OCI-LY1 (cell line): ENCODE results near the gene GPR62.
A peak's percentile ranks its signal among the peaks of the same experiment; 100 is the strongest.

Experiments used
- H2AFZ ChIP-seq: fragments of 200-600 bp; sonication (generic), shearing (Covaris generic); 2 replicates; pipeline ENCODE4 v1.6.0; 2014; ENCODE audit warnings: antibody characterized with exemption, mild to moderate bottlenecking, low read length
- H3F3A ChIP-seq: fragments of 200-600 bp; sonication (generic), shearing (Covaris generic); 2 replicates; pipeline ENCODE4 v1.6.0; 2014; ENCODE audit warnings: mild to moderate bottlenecking, antibody characterized with exemption, low read length, moderate library complexity; ENCODE audit not compliant: insufficient read depth
- H3K27ac ChIP-seq: fragments of 200-600 bp; sonication (generic); 2 replicates; pipeline ENCODE4 v1.5.1; 2014; ENCODE audit warnings: low read length, mixed run types, mild to moderate bottlenecking, low read depth; ENCODE audit not compliant: poor library complexity, severe bottlenecking
- H3K27me3 ChIP-seq: fragments of 200-600 bp; sonication (generic); 2 replicates; pipeline ENCODE4 v1.6.0; 2014; ENCODE audit warnings: antibody characterized with exemption, mild to moderate bottlenecking, low read length, moderate library complexity; ENCODE audit not compliant: insufficient read depth
- H3K36me3 ChIP-seq: fragments of 200-600 bp; sonication (generic); 2 replicates; pipeline ENCODE4 v1.6.1; 2014; ENCODE audit warnings: mild to moderate bottlenecking, antibody characterized with exemption, low read length, moderate library complexity, mixed read lengths; ENCODE audit not compliant: insufficient read depth
- H3K4me1 ChIP-seq: fragments of 200-600 bp; sonication (generic); 2 replicates; pipeline ENCODE4 v1.5.1; 2014; ENCODE audit warnings: mild to moderate bottlenecking, low read length, moderate library complexity; ENCODE audit not compliant: insufficient read depth, severe bottlenecking
- H3K4me2 ChIP-seq: fragments of 200-600 bp; sonication (generic), shearing (Covaris generic); 2 replicates; pipeline ENCODE4 v1.6.1; 2014; ENCODE audit warnings: low read length
- H3K4me3 ChIP-seq: fragments of 200-600 bp; sonication (generic); 2 replicates; pipeline ENCODE4 v1.5.1; 2014; ENCODE audit warnings: low read length, low read depth, mild to moderate bottlenecking, mixed read lengths; ENCODE audit not compliant: poor library complexity, severe bottlenecking
- H3K79me2 ChIP-seq: fragments of 200-600 bp; shearing (Covaris generic); 2 replicates; pipeline ENCODE4 v1.6.1; 2016; ENCODE audit warnings: mixed run types, low read length, mixed read lengths; ENCODE audit not compliant: insufficient read depth
- H3K9ac ChIP-seq: fragments of 200-600 bp; sonication (generic), shearing (Covaris generic); 2 replicates; pipeline ENCODE4 v1.6.1; 2014; ENCODE audit warnings: mild to moderate bottlenecking, low read length, mixed read lengths
- H3K9me2 ChIP-seq: fragments of 200-600 bp; sonication (generic), shearing (Covaris generic); 2 replicates; pipeline ENCODE4 v1.6.1; 2014; ENCODE audit warnings: low read depth, mild to moderate bottlenecking, low read length, mixed read lengths
- H3K9me3 ChIP-seq: fragments of 200-600 bp; shearing (Covaris generic); 2 replicates; pipeline ENCODE4 v1.6.1; 2014; ENCODE audit warnings: low read length, mixed read lengths
- H4K20me1 ChIP-seq: fragments of 200-600 bp; sonication (generic), shearing (Covaris generic); 2 replicates; pipeline ENCODE4 v1.6.0; 2016; ENCODE audit warnings: mild to moderate bottlenecking, low read length; ENCODE audit not compliant: insufficient read depth
- EZH2 ChIP-seq: fragments of 200-600 bp; sonication (generic), shearing (Covaris generic); IDR thresholded peaks from 2 replicates; pipeline ENCODE4 v1.8.0; 2017; ENCODE audit warnings: borderline replicate concordance, mixed run types, mild to moderate bottlenecking, antibody characterized with exemption, low read length, moderate library complexity, mixed read lengths
- TF ChIP-seq, protein P1 (sequence below): fragments of 200-600 bp; sonication (generic), shearing (Covaris generic); IDR thresholded peaks from 2 replicates; pipeline ENCODE4 v1.5.1; 2017; ENCODE audit warnings: mild to moderate bottlenecking, antibody characterized with exemption, low read length, moderate library complexity, mixed read lengths

GPR62 gene

DNA sequence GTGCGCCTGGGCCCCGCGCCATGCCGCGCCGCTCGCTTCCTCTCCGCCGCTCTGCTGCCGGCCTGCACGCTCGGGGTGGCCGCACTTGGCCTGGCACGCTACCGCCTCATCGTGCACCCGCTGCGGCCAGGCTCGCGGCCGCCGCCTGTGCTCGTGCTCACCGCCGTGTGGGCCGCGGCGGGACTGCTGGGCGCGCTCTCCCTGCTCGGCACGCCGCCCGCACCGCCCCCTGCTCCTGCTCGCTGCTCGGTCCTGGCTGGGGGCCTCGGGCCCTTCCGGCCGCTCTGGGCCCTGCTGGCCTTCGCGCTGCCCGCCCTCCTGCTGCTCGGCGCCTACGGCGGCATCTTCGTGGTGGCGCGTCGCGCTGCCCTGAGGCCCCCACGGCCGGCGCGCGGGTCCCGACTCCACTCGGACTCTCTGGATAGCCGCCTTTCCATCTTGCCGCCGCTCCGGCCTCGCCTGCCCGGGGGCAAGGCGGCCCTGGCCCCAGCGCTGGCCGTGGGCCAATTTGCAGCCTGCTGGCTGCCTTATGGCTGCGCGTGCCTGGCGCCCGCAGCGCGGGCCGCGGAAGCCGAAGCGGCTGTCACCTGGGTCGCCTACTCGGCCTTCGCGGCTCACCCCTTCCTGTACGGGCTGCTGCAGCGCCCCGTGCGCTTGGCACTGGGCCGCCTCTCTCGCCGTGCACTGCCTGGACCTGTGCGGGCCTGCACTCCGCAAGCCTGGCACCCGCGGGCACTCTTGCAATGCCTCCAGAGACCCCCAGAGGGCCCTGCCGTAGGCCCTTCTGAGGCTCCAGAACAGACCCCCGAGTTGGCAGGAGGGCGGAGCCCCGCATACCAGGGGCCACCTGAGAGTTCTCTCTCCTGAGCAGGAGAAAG lies 951 bp downstream of the GPR62 start:
- TF ChIP-seq, protein P1, sequence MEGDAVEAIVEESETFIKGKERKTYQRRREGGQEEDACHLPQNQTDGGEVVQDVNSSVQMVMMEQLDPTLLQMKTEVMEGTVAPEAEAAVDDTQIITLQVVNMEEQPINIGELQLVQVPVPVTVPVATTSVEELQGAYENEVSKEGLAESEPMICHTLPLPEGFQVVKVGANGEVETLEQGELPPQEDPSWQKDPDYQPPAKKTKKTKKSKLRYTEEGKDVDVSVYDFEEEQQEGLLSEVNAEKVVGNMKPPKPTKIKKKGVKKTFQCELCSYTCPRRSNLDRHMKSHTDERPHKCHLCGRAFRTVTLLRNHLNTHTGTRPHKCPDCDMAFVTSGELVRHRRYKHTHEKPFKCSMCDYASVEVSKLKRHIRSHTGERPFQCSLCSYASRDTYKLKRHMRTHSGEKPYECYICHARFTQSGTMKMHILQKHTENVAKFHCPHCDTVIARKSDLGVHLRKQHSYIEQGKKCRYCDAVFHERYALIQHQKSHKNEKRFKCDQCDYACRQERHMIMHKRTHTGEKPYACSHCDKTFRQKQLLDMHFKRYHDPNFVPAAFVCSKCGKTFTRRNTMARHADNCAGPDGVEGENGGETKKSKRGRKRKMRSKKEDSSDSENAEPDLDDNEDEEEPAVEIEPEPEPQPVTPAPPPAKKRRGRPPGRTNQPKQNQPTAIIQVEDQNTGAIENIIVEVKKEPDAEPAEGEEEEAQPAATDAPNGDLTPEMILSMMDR: peak; percentile 45
- no peak for TF ChIP-seq EZH2
- Histone ChIP-seq H3K9ac (no peak overlapping the region; the same call in 1 of the 2 replicates), H3K9me3 (no peaks in the 10 kb centered on the region), H3K36me3 (no peaks in the 10 kb centered on the region), H3K27ac (no peak overlapping the region), H3K4me1 (peaks cover 9% of the 10 kb centered on the region), H3K9me2 (no peaks in the 10 kb centered on the region), H2AFZ (no peak overlapping the region), H3K4me2 (peak overlapping the region; percentile 46), H4K20me1 (no peaks in the 10 kb centered on the region), H3K79me2 (no peaks in the 10 kb centered on the region), H3K4me3 (peak overlapping the region; percentile 35), H3F3A (no peaks in the 10 kb centered on the region), H3K27me3 (0 out of 2 replicates have a peak, but pooled peaks cover 3% of the 10 kb centered on the region)

DNA sequence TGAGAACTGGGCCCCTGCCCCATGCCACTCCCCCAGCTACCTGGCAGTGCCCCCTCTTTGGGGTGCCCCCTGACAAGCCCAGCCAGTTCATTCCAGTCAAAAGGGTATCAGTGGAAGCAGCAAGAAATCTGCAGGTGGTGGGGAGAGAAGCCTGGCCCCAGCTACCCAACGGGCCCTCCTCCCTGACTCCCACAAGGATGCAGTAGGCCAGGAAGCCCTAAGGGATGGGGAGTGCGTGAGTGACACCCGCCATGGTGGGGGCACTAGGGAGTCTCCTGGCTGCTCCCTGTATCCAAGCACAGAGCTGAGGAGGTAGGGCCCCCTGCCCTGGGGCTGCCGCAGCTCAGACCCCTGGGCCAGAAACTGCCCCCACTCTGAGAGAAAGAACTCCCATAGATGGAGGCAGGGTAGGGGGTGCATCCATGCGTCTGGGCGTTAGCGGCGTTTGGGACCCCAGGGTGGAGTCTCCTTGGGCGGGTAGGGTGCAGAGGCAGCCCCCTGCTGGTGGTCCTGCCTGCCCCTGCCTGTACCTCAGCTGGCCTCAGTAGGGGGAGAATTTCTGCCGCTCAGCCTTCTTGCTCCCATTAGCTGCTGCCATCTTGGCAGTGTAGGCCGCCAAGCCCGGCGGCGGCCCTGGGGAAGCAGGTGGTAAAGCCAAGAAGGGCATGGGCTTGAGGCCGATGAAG lies 2.5 kb downstream of the GPR62 start:
- H3K4me3 ChIP-seq: no peak overlapping the region
- no peak overlapping the region for H2AFZ ChIP-seq
- H3K4me1 ChIP-seq: peaks cover 9% of the 10 kb centered on the region
- TF ChIP-seq, protein P1: no peak
- TF ChIP-seq EZH2: no peak
- no peaks in the 10 kb centered on the region for H3K9me3 ChIP-seq
- H3K27me3 ChIP-seq: 0 out of 2 replicates have a peak, but pooled peaks cover 3% of the 10 kb centered on the region
- H4K20me1 ChIP-seq: no peaks in the 10 kb centered on the region
- no peaks in the 10 kb centered on the region for H3K9me2 ChIP-seq
- no peak overlapping the region for H3K9ac ChIP-seq
- H3K4me2 ChIP-seq: no peak overlapping the region
- no peaks in the 10 kb centered on the region for H3F3A ChIP-seq
- H3K79me2 ChIP-seq: no peaks in the 10 kb centered on the region
- no peaks in the 10 kb centered on the region for H3K36me3 ChIP-seq
- H3K27ac ChIP-seq: no peak overlapping the region

DNA sequence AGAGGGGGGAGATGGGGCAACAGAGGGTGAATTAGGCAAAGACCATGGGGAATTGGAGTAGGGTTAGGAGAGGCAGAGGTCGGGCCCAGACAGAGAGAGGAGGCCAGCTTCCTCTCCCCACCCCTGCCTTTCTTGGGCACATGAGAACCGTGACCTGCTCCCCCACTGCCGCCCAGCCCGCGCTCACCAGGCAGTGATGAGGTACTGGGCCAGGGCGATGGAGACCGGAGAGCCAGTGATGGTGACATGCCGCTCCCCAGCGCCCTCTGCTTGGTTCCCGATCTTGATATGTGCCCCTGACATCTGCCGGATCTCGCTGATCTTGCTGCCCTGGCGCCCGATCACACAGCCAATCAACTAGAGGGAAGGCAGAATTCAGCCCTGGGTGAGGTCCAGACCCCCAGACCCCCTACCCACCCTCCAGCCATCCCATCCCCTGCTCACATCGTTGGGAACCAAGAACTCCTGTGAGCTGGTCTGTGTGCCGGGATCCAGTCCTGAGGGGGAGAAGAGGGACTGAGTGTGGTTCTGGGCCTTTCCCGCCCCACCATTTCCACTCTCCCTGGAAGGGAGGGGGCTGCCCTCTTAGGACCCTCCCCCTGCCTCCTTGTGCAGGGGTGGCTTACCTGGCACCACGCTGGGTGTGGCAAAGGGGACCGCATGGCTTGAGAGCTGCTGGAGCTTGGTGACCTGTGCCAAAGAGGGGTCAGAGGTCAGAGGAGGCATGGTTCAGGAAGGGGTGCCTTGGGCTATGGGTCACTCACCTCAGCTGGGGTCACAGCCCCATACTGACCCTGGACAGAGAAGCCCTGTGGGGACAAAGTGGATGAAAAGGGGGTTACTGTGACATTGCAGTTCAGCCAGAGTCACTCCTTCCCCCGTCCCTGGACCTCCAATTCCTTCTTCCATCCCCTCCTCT lies 3.7 kb downstream of the GPR62 start:
- no peaks in the 10 kb centered on the region for H4K20me1 ChIP-seq

More for the DNA sequence above, 3.7 kb downstream of the GPR62 start:
- Histone ChIP-seq H3K9ac (no peak overlapping the region), H3K36me3 (no peaks in the 10 kb centered on the region), H3K4me3 (no peak overlapping the region), H3K79me2 (no peaks in the 10 kb centered on the region), H3K27ac (no peak overlapping the region), H3K4me1 (peaks cover 9% of the 10 kb centered on the region), H3F3A (no peaks in the 10 kb centered on the region), H2AFZ (no peak overlapping the region), H3K9me3 (no peaks in the 10 kb centered on the region), H3K27me3 (0 out of 2 replicates have a peak, but pooled peaks cover 3% of the 10 kb centered on the region), H3K4me2 (no peak overlapping the region), H3K9me2 (no peaks in the 10 kb centered on the region)
- no peak for TF ChIP-seq EZH2
- TF ChIP-seq, protein P1: no peak
